GM18858 (cell line): Measurements from ENCODE around the gene PSORS1C1.
"Not testable (repeated sequence)": the region's sequence is repeated elsewhere in the genome, so short reads cannot be mapped to it uniquely, and the experiment has no call there.

ENCODE experiments used
- ATAC-seq: cut with Tn5 transposase; IDR thresholded peaks from one replicate; pipeline ENCODE4 v1.9.1; 2021; ENCODE audit not compliant: unreplicated experiment

Gene PSORS1C1

GRCh38 chr6:31157513-31158139, 43.0 kb downstream of the PSORS1C1 start, which contains the start of gene CCHCR1:
TSS of gene CCHCR1 (minus strand) at chr6:31157802. CDS start at chr6:31157600, 202 bp downstream.
- no peak for ATAC-seq

DNA sequence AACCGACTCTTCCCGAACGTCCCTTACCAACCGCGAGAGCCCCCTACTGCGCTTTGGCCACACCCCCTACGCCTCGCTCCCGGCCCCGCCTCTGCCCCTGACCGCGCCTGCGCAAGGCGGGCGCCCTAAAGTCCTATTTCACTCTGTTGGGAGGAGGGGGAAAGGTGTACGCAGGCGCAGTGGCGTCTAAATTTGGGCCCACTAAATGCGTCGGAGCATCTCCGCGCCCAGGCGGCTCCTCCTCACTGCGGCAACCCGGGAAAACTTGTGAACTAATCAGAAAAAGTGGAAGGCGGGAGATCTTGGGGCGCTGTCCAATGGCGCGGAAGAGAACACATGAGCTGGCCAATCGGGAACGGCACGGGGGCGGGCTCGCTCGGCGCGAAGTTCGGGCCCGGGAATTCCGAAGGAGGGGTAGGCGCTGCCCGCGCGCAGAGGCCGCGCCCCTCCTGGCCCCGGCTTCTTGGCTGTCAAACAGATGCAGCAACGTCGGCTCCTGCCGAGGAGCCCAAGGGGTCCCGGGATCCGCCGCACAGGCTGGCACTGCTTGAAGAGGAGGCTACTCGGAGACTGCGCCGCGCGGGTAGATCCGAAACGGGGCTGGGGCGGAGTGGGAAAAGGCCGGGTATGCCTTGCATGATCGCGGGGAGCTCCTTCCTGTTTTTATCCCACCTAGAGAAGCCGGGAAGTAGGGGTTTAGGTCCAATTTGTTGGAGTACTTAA, 43.7 kb downstream of the PSORS1C1 start, which contains the start of gene TCF19:
Gene TCF19, plus strand, starts transcription at position 450 of the 723 bp plus-strand sequence. CDS start 881 bp downstream, outside the sequence.
- ATAC-seq, result peak; percentile 68

DNA sequence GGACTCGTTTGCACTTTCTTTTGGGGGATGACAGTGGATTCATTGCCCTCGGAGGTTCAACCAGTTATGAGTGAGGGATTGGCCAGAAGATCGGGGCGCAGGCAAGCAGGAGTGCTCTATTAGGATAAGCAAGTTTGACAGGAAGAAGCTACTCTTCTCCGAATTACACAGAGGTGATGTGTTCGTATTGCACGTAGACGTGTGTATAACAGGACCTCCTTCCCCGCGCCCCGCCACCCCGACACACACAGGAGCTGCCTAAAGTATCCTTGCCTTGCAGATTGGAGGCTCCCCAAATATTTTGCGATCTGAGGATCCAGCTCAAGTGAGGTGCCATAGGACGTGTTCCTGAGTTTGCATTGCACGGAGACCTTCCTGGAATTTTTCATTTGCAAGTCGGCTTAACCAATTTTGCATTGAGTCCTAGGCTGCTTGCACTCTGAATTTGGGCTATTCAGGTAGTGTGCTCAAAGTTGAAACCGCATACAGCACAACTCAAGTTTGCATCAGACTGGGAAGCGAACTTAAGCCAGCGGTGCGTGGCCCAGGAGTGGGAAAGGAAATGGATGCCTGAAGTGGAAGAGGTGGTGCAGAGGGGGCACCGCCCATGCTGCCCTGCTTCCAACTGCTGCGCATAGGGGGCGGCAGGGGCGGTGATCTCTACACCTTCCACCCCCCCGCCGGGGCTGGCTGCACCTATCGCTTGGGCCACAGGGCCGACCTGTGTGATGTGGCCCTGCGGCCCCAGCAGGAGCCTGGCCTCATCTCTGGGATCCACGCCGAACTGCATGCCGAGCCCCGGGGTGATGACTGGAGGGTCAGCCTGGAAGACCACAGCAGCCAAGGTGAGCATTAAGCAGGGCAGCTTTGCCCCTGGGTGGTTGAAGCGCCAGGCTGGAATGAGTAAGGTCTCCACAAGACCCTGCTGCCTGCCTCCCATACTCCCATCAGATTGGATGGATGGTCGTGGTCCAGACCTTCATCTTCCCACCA, 44.6 kb downstream of the PSORS1C1 start:
- no peak for ATAC-seq

- ATAC-seq, result no peak
Measured at GRCh38 chr6:31161216-31162126, 46.9 kb downstream of the PSORS1C1 start.

DNA sequence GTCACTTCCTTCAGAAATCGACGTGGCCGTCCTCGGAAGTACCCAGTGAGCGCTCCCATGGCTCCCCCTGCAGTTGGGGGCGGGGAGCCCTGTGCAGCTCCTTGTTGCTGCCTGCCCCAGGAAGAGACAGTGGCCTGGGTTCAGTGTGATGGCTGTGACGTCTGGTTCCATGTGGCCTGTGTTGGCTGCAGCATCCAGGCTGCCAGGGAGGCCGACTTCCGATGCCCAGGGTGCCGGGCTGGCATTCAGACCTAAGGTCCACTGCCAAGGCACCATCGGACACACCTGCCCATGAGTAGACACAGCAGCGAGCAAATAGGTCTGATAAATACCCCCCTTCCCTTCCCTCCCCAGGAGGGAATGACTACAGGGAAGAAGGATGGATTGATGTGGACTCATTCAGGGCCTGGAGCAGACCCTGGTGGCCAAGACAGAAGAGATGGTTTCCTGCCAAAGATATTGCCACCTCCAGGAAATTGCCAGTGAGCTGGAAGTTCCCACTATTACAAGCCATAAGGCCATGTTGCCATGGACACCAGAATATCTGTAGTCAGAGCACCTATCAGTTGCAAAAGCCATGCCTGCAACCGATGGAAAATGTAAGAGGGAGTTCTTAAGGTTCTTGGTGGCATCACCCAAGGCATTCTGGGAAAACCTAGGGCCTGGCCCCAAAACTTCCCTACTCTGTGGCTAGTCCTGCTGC, 48.0 kb downstream of the PSORS1C1 start:
- ATAC-seq, result no peak

DNA sequence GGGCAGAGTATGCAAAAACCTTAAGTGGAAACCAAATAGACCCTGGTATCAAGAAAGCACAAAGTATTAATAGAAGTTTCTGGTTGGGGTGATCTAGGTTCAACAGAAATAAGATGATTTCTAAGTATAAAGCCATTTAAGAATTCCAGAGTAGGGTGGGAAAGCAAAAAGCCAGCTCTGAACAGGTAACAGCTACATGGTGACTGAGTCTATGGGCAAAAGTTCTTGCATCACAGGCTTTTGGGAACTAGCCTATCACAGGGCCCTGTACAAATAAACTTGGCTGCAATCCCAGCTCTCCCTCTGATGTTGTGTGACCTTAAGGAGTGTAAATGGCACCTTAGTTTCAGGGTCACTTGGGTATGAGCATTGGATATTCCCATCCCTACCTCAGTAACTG, 49.3 kb downstream of the PSORS1C1 start:
- no peak for ATAC-seq

- not testable (repeated sequence) for ATAC-seq
Measured at GRCh38 chr6:31164475-31165063, 50.0 kb downstream of the PSORS1C1 start.

GRCh38 chr6:31165064-31165832, 50.6 kb downstream of the PSORS1C1 start:
- ATAC-seq, result peak; percentile 68

DNA sequence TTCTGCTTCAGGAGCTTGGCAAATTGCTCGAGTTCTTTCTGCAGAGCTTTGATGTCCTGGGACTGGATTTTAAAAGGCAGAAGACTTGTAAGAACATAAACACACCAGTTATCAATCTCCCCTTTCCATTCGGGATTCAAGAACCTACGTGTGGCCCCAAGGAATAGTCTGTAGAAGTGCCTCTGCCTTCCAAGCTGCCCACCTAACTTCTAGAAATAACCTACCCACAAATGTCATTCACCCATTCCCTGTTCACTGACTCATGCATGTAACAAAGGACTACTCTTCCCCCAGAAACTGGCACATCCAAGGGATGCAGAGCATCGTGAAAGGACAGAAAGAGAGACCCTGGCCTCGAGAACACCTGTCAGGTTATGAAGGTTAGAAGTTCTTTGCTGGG, 51.4 kb downstream of the PSORS1C1 start:
- no peak for ATAC-seq

DNA sequence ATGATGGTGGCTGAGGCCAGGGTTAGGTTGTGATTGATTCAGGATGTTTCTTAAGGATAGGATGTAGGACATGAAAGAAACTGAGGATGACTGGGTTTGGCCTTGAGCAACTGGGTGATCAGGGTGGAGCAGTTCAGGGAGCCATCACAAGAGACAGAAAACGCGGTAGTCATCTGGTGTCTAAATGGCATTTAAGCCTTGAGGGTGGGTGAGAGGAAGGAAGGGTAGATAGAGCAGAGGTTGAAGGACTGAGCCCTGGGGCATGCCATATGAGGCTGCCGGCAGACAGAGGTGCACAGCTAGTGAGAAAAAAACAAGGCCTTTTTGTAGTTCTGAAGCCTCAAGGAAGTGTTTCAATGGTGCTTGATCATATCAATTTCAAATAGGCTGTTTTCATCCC, 54.0 kb downstream of the PSORS1C1 start:
- no peak for ATAC-seq

GRCh38 chr6:31169123-31169857, 54.7 kb downstream of the PSORS1C1 start:
- no peak for ATAC-seq

GRCh38 chr6:31169858-31170599, 55.4 kb downstream of the PSORS1C1 start:
- ATAC-seq, result not testable (repeated sequence)

DNA sequence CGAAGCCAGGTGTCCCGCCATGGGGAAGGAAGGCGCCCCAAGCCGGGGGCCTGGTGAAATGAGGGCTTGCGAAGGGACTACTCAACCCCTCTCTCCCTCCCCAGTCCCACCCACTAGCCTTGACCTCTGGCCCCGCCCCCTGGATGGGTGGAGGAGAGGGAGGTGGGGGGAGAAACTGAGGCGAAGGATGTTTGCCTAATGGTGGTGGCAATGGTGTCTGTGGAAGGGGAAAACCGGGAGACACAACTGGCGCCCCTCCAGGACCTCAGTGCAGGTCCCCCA, 55.9 kb downstream of the PSORS1C1 start, which contains the start of gene POU5F1:
Gene POU5F1, minus strand, starts transcription at position 83 of the 282 bp plus-strand sequence. Its CDS starts 62 bp downstream, at position 21.
- ATAC-seq, result no peak

- ATAC-seq, result no peak
Measured at GRCh38 chr6:31170987-31171671, 56.5 kb downstream of the PSORS1C1 start.

GRCh38 chr6:31171931-31172905, 57.6 kb downstream of the PSORS1C1 start:
- ATAC-seq, result no peak
